Neural progenitor cell (in vitro differentiated cells): ENCODE data around the gene TADA2B. TPM values are rescaled to one million over a fixed set of nuclear protein-coding genes. Genes with fewer than 3 reads are reported as not detected.

Source experiments
- DNase-seq: peaks from one replicate; pipeline ENCODE4 v3.0.0-alpha.2; 2016; ENCODE audit warnings: low spot score
- H2AFZ ChIP-seq: fragments of 200-600 bp; sonication (generic); replicated peaks from 2 replicates; pipeline ENCODE4 v1.6.1; 2016; ENCODE audit warnings: antibody characterized with exemption
- H3F3A ChIP-seq: fragments of 200-600 bp; sonication (generic); 2 replicates; pipeline ENCODE4 v1.6.1; 2016; ENCODE audit warnings: antibody characterized with exemption, low read depth
- H3K27ac ChIP-seq: fragments of 200-600 bp; sonication (generic); 2 replicates; pipeline ENCODE4 v1.5.1; 2016; ENCODE audit warnings: mild to moderate bottlenecking
- H3K27me3 ChIP-seq: fragments of 200-600 bp; sonication (generic); 2 replicates; pipeline ENCODE4 v1.6.1; 2016; ENCODE audit warnings: mild to moderate bottlenecking, moderate library complexity
- H3K36me3 ChIP-seq: fragments of 200-600 bp; sonication (generic); 2 replicates; pipeline ENCODE4 v1.5.1; 2016
- H3K4me1 ChIP-seq: fragments of 200-600 bp; sonication (generic); 2 replicates; pipeline ENCODE4 v1.6.1; 2016; ENCODE audit warnings: mixed run types
- H3K4me2 ChIP-seq: fragments of 200-600 bp; sonication (generic); 2 replicates; pipeline ENCODE4 v1.6.1; 2016
- H3K4me3 ChIP-seq: fragments of 200-600 bp; sonication (generic); 2 replicates; pipeline ENCODE4 v1.5.1; 2016
- H3K79me2 ChIP-seq: fragments of 200-600 bp; sonication (generic); 2 replicates; pipeline ENCODE4 v1.6.1; 2016; ENCODE audit warnings: low read depth
- H3K9ac ChIP-seq: fragments of 200-600 bp; sonication (generic); 2 replicates; pipeline ENCODE4 v1.6.1; 2016
- H3K9me3 ChIP-seq: fragments of 200-600 bp; sonication (generic); 2 replicates; pipeline ENCODE4 v1.5.1; 2016; ENCODE audit warnings: low read depth
- H4K20me1 ChIP-seq: fragments of 200-600 bp; sonication (generic); 2 replicates; pipeline ENCODE4 v1.6.1; 2016; ENCODE audit warnings: low read depth
- H3K27ac Mint-ChIP-seq: 3 replicates; pipeline ENCODE4 v1.8.0; 2021; ENCODE audit warnings: mixed read lengths
- H3K27me3 Mint-ChIP-seq: 2 replicates; pipeline ENCODE4 v1.8.0; 2022; ENCODE audit warnings: low read depth, mild to moderate bottlenecking, inconsistent platforms, moderate library complexity, mixed read lengths; ENCODE audit not compliant: insufficient read depth
- H3K36me3 Mint-ChIP-seq: 3 replicates; pipeline ENCODE4 v1.8.0; 2021; ENCODE audit warnings: mixed read lengths
- H3K4me1 Mint-ChIP-seq: 3 replicates; pipeline ENCODE4 v1.8.0; 2021; ENCODE audit warnings: mixed read lengths
- H3K4me3 Mint-ChIP-seq: 3 replicates; pipeline ENCODE4 v1.8.0; 2021; ENCODE audit warnings: mild to moderate bottlenecking, moderate library complexity, mixed read lengths
- H3K9me3 Mint-ChIP-seq: 3 replicates; pipeline ENCODE4 v1.8.0; 2020; ENCODE audit warnings: mixed read lengths
- CTCF ChIP-seq: fragments of 200-600 bp; sonication (generic); IDR thresholded peaks from 2 replicates; pipeline ENCODE4 v1.5.1; 2017; ENCODE audit warnings: antibody characterized with exemption, mild to moderate bottlenecking
- EZH2 ChIP-seq: fragments of 200-600 bp; sonication (generic); IDR thresholded peaks from 2 replicates; pipeline ENCODE4 v1.6.1; 2017; ENCODE audit warnings: antibody characterized with exemption, mild to moderate bottlenecking, moderate library complexity
- EZH2phosphoT487 ChIP-seq: fragments of 200-600 bp; sonication (generic); IDR thresholded peaks from 2 replicates; pipeline ENCODE4 v1.6.1; 2017; ENCODE audit warnings: antibody characterized with exemption
- total RNA-seq: library from RNA; depleted of rRNA; stranded (reverse); fragments of >200 nt; gene quantifications from 2 replicates; pipeline ENCODE4 v1.2.3, GENCODE V29; 2015; ENCODE audit warnings: low replicate concordance

Gene TADA2B
- total RNA-seq, 1 donor from 2014 or later: 12.6 TPM

GRCh38 chr4:7024336-7024890 lies 18.8 kb upstream of the TADA2B start:
- H3K4me3 ChIP-seq: no peak overlapping the region
- H2AFZ ChIP-seq: no peak overlapping the region
- no peaks in the 10 kb centered on the region for H3K9me3 ChIP-seq
- Mint-ChIP-seq H3K27me3 (peaks cover 6% of the 10 kb centered on the region), H3K4me3 (no peak overlapping the region), H3K9me3 (no peaks in the 10 kb centered on the region), H3K4me1 (peaks cover 22% of the 10 kb centered on the region), H3K27ac (no peak overlapping the region), H3K36me3 (peaks cover 24% of the 10 kb centered on the region)
- no peaks in the 10 kb centered on the region for H3K36me3 ChIP-seq
- TF ChIP-seq EZH2phosphoT487 (no peak), EZH2 (no peak)
- H3F3A ChIP-seq: no peaks in the 10 kb centered on the region
- H3K9ac ChIP-seq: no peak overlapping the region
- no peak overlapping the region for H3K27ac ChIP-seq
- no peaks in the 10 kb centered on the region for H3K79me2 ChIP-seq
- DNase-seq: no peak
- H3K27me3 ChIP-seq: no peaks in the 10 kb centered on the region
- no peak overlapping the region for H3K4me2 ChIP-seq
- peaks cover 22% of the 10 kb centered on the region for H4K20me1 ChIP-seq
- H3K4me1 ChIP-seq: peaks cover 8% of the 10 kb centered on the region

- H3K27ac ChIP-seq: no peak overlapping the region
- no peak overlapping the region for H3K27ac Mint-ChIP-seq
- TF ChIP-seq CTCF (no peak), EZH2 (no peak), EZH2phosphoT487 (no peak)
- no peaks in the 10 kb centered on the region for H3K27me3 ChIP-seq
- H3K4me2 ChIP-seq: no peak overlapping the region
- H3K9ac ChIP-seq: no peak overlapping the region
- H3K27me3 Mint-ChIP-seq: peaks cover 6% of the 10 kb centered on the region
- H3K9me3 Mint-ChIP-seq: no peaks in the 10 kb centered on the region
- H3K4me3 Mint-ChIP-seq: no peak overlapping the region
- no peaks in the 10 kb centered on the region for H3K9me3 ChIP-seq
- H3K36me3 Mint-ChIP-seq: peaks cover 26% of the 10 kb centered on the region
- no peaks in the 10 kb centered on the region for H3K36me3 ChIP-seq
- peaks cover 19% of the 10 kb centered on the region for H3K4me1 Mint-ChIP-seq
- peaks cover 6% of the 10 kb centered on the region for H3K4me1 ChIP-seq
- H3K4me3 ChIP-seq: no peak overlapping the region
- peaks cover 19% of the 10 kb centered on the region for H4K20me1 ChIP-seq
- H2AFZ ChIP-seq: no peak overlapping the region
- DNase-seq: no peak
- H3K79me2 ChIP-seq: no peaks in the 10 kb centered on the region
- H3F3A ChIP-seq: no peaks in the 10 kb centered on the region
Measured at GRCh38 chr4:7025040-7025602, 18.1 kb upstream of the TADA2B start.

- H3K36me3 Mint-ChIP-seq: peaks cover 27% of the 10 kb centered on the region
- H3K4me2 ChIP-seq: no peak overlapping the region
- H3K4me3 ChIP-seq: no peak overlapping the region
- H3K27ac ChIP-seq: no peak overlapping the region
- no peaks in the 10 kb centered on the region for H3K36me3 ChIP-seq
- peaks cover 11% of the 10 kb centered on the region for H3K4me1 Mint-ChIP-seq
- H3K4me3 Mint-ChIP-seq: no peak overlapping the region
- no peak overlapping the region for H2AFZ ChIP-seq
- H3K4me1 ChIP-seq: no peaks in the 10 kb centered on the region
- H4K20me1 ChIP-seq: peaks cover 10% of the 10 kb centered on the region
- H3K9me3 Mint-ChIP-seq: no peaks in the 10 kb centered on the region
- no peak overlapping the region for H3K9ac ChIP-seq
- TF ChIP-seq EZH2 (no peak), EZH2phosphoT487 (no peak), CTCF (no peak)
- no peaks in the 10 kb centered on the region for H3K79me2 ChIP-seq
- peaks cover 5% of the 10 kb centered on the region for H3K27me3 Mint-ChIP-seq
- DNase-seq: no peak
- H3K27ac Mint-ChIP-seq: no peak overlapping the region
- H3F3A ChIP-seq: no peaks in the 10 kb centered on the region
- no peaks in the 10 kb centered on the region for H3K9me3 ChIP-seq
- no peaks in the 10 kb centered on the region for H3K27me3 ChIP-seq
Measured at GRCh38 chr4:7026107-7026506, 17.1 kb upstream of the TADA2B start.

- peaks cover 5% of the 10 kb centered on the region for H3K27me3 Mint-ChIP-seq
- Histone ChIP-seq H3F3A (no peaks in the 10 kb centered on the region), H4K20me1 (peaks cover 9% of the 10 kb centered on the region), H3K79me2 (no peaks in the 10 kb centered on the region), H3K4me2 (no peak overlapping the region), H3K36me3 (no peaks in the 10 kb centered on the region), H3K9me3 (no peaks in the 10 kb centered on the region), H3K9ac (no peak overlapping the region), H2AFZ (no peak overlapping the region), H3K4me1 (no peaks in the 10 kb centered on the region), H3K27ac (no peak overlapping the region), H3K4me3 (no peak overlapping the region), H3K27me3 (no peaks in the 10 kb centered on the region)
- peaks cover 9% of the 10 kb centered on the region for H3K4me1 Mint-ChIP-seq
- no peak for DNase-seq
- peaks cover 24% of the 10 kb centered on the region for H3K36me3 Mint-ChIP-seq
- TF ChIP-seq EZH2 (no peak), CTCF (no peak), EZH2phosphoT487 (no peak)
- H3K27ac Mint-ChIP-seq: no peak overlapping the region
- no peak overlapping the region for H3K4me3 Mint-ChIP-seq
- no peaks in the 10 kb centered on the region for H3K9me3 Mint-ChIP-seq
Measured at GRCh38 chr4:7027284-7027683, 15.9 kb upstream of the TADA2B start.
